K562 (cell line): Measurements from ENCODE around the gene LUC7L. TPM values are rescaled to one million over a fixed set of nuclear protein-coding genes. Genes with fewer than 3 reads are reported as not detected.

Source experiments
- ADNP ChIP-seq: fragments of 200-800 bp; sonication (Bioruptor generic); IDR thresholded peaks from 2 replicates; pipeline ENCODE4 v1.6.1; 2016; ENCODE audit warnings: missing genetic modification characterization, missing compliant biosample characterization
- ATF7 ChIP-seq: fragments of 450-650 bp; IDR thresholded peaks from 2 replicates; pipeline ENCODE4 v1.7.1; 2014; ENCODE audit warnings: mild to moderate bottlenecking, moderate library complexity
- ETV5 ChIP-seq: sonication (generic); formaldehyde crosslinking; IDR thresholded peaks from 2 replicates; pipeline ENCODE4 v1.4.0; 2020; ENCODE audit warnings: low read depth, mild to moderate bottlenecking, missing genetic modification reagents
- EWSR1 ChIP-seq: fragments of 450-650 bp; IDR thresholded peaks from 2 replicates; pipeline ENCODE4 v1.6.1; 2018; ENCODE audit warnings: borderline replicate concordance, mild to moderate bottlenecking, low read depth, moderate library complexity; ENCODE audit not compliant: partially characterized antibody
- FOS ChIP-seq: IDR thresholded peaks from 3 replicates; pipeline ENCODE4 v1.6.1; 2011; ENCODE audit not compliant: insufficient read length; ENCODE audit errors: extremely low read depth
- MXI1 ChIP-seq: IDR thresholded peaks from 2 replicates; pipeline ENCODE4 v1.6.1; 2011; ENCODE audit warnings: low read depth, mild to moderate bottlenecking, improper control_type of control experiment, low read length
- NBN ChIP-seq: fragments of 450-650 bp; IDR thresholded peaks from 2 replicates; pipeline ENCODE4 v1.6.1; 2016; ENCODE audit warnings: low read depth, mild to moderate bottlenecking
- POLR2AphosphoS5 ChIP-seq: IDR thresholded peaks from 2 replicates; pipeline ENCODE4 v1.6.1; 2011; ENCODE audit warnings: mild to moderate bottlenecking, low read depth, low read length, moderate library complexity; ENCODE audit not compliant: control insufficient read depth, insufficient read depth
- SMARCB1 ChIP-seq: IDR thresholded peaks from 2 replicates; pipeline ENCODE4 v1.6.1; 2011; ENCODE audit warnings: improper control_type of control experiment, low read depth; ENCODE audit not compliant: insufficient read length
- TAF1 ChIP-seq: IDR thresholded peaks from 2 replicates; pipeline ENCODE4 v1.6.1; 2011; ENCODE audit warnings: mild to moderate bottlenecking, low read length, moderate library complexity; ENCODE audit not compliant: insufficient read depth, control insufficient read depth, severe bottlenecking; ENCODE audit errors: extremely low read depth
- TAF9B ChIP-seq: fragments of 450-650 bp; IDR thresholded peaks from 2 replicates; pipeline ENCODE4 v1.6.1; 2018; ENCODE audit warnings: mild to moderate bottlenecking; ENCODE audit not compliant: partially characterized antibody
- ZNF174 ChIP-seq: fragments of 250-450 bp; sonication (Bioruptor Pico); IDR thresholded peaks from 2 replicates; pipeline ENCODE4 v1.4.0; 2020; ENCODE audit warnings: mild to moderate bottlenecking
- ZNF778 ChIP-seq: fragments of 450-650 bp; formaldehyde crosslinking; IDR thresholded peaks from 2 replicates; pipeline ENCODE4 v1.4.0; 2020; ENCODE audit warnings: mild to moderate bottlenecking, moderate library complexity
- polyA plus RNA-seq, 8 experiments: library from polyadenylated mRNA; depleted of rRNA in 4 of 8; stranded (reverse) in 5 of 8; unstranded in 3 of 8; fragments of >200 nt; fragmentation: Nextera tagmentation in 2 of 8; fragmentation: Illumina TruSeq in 1 of 8; extraction: Ambion mirVana in 2 of 8; extraction: Trizol in 1 of 8; gene quantifications; 2 replicates each; pipeline versions ENCODE4 v1.2.1 to v1.2.3, GENCODE V29; 2011 to 2014; ENCODE audit warnings: inconsistent platforms in 1 of 8, missing spikeins in 1 of 8
- total RNA-seq, 7 experiments: library from RNA; depleted of rRNA in 6 of 7; stranded (reverse); fragments of >200 nt in 6 of 7; fragmentation: Illumina TruSeq in 2 of 7; extraction: Trizol in 2 of 7; gene quantifications; 2 replicates each; pipeline versions ENCODE4 v1.2.1 to v1.2.3, GENCODE V29; 2011 to 2021; ENCODE audit warnings: low replicate concordance in 1 of 7
- TF ChIP-seq, protein P1 (sequence below): fragments of 250-450 bp; sonication (Bioruptor Pico); IDR thresholded peaks from 2 replicates; pipeline ENCODE4 v1.4.0; 2020
- TF ChIP-seq, protein P2 (sequence below): fragments of 450-650 bp; IDR thresholded peaks from 2 replicates; pipeline ENCODE4 v1.6.1; 2018; ENCODE audit not compliant: partially characterized antibody
- TF ChIP-seq, protein P3 (sequence below): fragments of 450-650 bp; IDR thresholded peaks from 2 replicates; pipeline ENCODE4 v1.7.1; 2018; ENCODE audit warnings: mild to moderate bottlenecking, low read depth; ENCODE audit not compliant: partially characterized antibody

The LUC7L gene
- total and polyA plus RNA-seq, 9 of the 15 experiments (the other 6 are each of a cell fraction or from before 2014, with no cell fraction given) = 1.7 to 93.3 (median 59.5) TPM

DNA sequence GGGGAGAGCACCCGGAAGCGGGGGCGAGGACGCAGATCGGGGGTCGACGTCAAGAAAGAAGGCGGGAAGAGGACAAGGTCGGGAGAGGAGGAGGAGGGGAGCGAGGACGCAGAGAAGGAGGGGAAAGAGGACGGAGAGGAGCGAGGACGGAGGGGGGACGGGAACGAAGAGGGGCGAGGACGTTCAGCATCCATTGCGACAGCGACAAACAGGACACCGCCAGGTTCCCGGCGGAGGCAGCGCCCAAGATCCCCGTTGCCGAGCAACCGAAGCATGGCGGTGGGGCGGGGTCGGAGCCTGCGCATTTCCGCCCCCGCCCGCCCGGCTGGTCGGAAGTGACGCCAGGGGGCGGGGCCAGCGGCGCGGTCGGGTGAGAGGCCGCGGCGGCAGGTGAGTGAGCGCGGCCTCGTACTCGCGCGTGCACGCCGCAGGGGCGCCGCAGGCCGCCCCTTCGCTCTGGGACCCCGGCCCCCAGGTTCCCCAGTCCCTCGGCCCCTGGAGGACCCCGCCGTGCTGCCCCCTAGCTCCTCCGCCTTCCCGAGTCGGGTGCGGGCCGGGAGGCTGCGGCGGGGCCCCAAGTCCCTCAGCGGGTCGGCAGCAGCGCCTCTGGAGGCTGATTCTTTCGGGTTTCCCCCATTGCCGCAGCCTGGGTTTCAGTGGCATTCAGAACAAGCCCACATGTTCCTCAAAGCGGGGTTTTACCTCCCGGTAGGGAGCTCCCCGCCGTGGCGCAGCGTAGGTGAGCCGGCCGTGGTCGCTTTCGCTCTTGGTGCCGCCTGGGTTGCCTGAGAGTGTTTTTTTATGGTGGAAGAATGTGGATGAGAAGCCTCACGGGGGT is 5.4 kb upstream of the LUC7L start, which contains the start of gene FAM234A (continued):
- TF ChIP-seq, protein P1, sequence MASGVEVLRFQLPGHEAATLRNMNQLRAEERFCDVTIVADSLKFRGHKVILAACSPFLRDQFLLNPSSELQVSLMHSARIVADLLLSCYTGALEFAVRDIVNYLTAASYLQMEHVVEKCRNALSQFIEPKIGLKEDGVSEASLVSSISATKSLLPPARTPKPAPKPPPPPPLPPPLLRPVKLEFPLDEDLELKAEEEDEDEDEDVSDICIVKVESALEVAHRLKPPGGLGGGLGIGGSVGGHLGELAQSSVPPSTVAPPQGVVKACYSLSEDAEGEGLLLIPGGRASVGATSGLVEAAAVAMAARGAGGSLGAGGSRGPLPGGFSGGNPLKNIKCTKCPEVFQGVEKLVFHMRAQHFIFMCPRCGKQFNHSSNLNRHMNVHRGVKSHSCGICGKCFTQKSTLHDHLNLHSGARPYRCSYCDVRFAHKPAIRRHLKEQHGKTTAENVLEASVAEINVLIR (CRISPR knock-in tag) = peak; percentile 88
- TF ChIP-seq, protein P2, sequence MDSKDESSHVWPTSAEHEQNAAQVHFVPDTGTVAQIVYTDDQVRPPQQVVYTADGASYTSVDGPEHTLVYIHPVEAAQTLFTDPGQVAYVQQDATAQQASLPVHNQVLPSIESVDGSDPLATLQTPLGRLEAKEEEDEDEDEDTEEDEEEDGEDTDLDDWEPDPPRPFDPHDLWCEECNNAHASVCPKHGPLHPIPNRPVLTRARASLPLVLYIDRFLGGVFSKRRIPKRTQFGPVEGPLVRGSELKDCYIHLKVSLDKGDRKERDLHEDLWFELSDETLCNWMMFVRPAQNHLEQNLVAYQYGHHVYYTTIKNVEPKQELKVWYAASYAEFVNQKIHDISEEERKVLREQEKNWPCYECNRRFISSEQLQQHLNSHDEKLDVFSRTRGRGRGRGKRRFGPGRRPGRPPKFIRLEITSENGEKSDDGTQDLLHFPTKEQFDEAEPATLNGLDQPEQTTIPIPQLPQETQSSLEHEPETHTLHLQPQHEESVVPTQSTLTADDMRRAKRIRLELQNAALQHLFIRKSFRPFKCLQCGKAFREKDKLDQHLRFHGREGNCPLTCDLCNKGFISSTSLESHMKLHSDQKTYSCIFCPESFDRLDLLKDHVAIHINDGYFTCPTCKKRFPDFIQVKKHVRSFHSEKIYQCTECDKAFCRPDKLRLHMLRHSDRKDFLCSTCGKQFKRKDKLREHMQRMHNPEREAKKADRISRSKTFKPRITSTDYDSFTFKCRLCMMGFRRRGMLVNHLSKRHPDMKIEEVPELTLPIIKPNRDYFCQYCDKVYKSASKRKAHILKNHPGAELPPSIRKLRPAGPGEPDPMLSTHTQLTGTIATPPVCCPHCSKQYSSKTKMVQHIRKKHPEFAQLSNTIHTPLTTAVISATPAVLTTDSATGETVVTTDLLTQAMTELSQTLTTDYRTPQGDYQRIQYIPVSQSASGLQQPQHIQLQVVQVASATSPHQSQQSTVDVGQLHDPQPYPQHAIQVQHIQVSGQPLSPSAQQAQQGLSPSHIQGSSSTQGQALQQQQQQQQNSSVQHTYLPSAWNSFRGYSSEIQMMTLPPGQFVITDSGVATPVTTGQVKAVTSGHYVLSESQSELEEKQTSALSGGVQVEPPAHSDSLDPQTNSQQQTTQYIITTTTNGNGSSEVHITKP = no peak
- TF ChIP-seq NBN (peak; percentile 77; the same call in 1 of the 2 replicates), ADNP (tag) (no peak), TAF1 (peak; percentile 74), FOS (no peak), TAF9B (peak; percentile 61), ATF7 (peak; percentile 86), MXI1 (peak; percentile 71; the same call in 1 of the 2 replicates), ZNF174 (CRISPR knock-in tag) (no peak), ZNF778 (CRISPR knock-in tag) (no peak), SMARCB1 (no peak), ETV5 (0 out of 2 replicates have a peak, but pooled peaks have one; percentile 14), EWSR1 (no peak), POLR2AphosphoS5 (peak; percentile 69; the same call in 1 of the 2 replicates)
- TF ChIP-seq, protein P3, sequence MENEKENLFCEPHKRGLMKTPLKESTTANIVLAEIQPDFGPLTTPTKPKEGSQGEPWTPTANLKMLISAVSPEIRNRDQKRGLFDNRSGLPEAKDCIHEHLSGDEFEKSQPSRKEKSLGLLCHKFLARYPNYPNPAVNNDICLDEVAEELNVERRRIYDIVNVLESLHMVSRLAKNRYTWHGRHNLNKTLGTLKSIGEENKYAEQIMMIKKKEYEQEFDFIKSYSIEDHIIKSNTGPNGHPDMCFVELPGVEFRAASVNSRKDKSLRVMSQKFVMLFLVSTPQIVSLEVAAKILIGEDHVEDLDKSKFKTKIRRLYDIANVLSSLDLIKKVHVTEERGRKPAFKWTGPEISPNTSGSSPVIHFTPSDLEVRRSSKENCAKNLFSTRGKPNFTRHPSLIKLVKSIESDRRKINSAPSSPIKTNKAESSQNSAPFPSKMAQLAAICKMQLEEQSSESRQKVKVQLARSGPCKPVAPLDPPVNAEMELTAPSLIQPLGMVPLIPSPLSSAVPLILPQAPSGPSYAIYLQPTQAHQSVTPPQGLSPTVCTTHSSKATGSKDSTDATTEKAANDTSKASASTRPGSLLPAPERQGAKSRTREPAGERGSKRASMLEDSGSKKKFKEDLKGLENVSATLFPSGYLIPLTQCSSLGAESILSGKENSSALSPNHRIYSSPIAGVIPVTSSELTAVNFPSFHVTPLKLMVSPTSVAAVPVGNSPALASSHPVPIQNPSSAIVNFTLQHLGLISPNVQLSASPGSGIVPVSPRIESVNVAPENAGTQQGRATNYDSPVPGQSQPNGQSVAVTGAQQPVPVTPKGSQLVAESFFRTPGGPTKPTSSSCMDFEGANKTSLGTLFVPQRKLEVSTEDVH = peak; percentile 69
